Endothelial cell of umbilical vein (primary cell): ENCODE data around the gene APOL2.

Experiments
- EZH2 ChIP-seq: IDR thresholded peaks from 2 replicates; pipeline ENCODE4 v1.6.1; 2012; ENCODE audit warnings: borderline replicate concordance, low read depth, mild to moderate bottlenecking, moderate library complexity, low read length, inconsistent platforms; ENCODE audit not compliant: severe bottlenecking
- POLR2A ChIP-seq: IDR thresholded peaks from 2 replicates; pipeline ENCODE4 v1.6.1; 2012; ENCODE audit warnings: low read depth, mild to moderate bottlenecking, control low read depth, low read length
- TF ChIP-seq, protein P1 (sequence below), 2 donors: IDR thresholded peaks; 1 replicate in 1 of 2; 2 replicates in 1 of 2; pipeline ENCODE4 v1.5.1; 2011; ENCODE audit warnings: low read length in 2 of 2, mild to moderate bottlenecking in 2 of 2, moderate library complexity in 2 of 2, control low read depth in 1 of 2, inconsistent platforms in 1 of 2, low read depth in 1 of 2; ENCODE audit not compliant: insufficient read depth in 1 of 2; ENCODE audit errors: extremely low read depth in 1 of 2

- TF ChIP-seq, protein P1, sequence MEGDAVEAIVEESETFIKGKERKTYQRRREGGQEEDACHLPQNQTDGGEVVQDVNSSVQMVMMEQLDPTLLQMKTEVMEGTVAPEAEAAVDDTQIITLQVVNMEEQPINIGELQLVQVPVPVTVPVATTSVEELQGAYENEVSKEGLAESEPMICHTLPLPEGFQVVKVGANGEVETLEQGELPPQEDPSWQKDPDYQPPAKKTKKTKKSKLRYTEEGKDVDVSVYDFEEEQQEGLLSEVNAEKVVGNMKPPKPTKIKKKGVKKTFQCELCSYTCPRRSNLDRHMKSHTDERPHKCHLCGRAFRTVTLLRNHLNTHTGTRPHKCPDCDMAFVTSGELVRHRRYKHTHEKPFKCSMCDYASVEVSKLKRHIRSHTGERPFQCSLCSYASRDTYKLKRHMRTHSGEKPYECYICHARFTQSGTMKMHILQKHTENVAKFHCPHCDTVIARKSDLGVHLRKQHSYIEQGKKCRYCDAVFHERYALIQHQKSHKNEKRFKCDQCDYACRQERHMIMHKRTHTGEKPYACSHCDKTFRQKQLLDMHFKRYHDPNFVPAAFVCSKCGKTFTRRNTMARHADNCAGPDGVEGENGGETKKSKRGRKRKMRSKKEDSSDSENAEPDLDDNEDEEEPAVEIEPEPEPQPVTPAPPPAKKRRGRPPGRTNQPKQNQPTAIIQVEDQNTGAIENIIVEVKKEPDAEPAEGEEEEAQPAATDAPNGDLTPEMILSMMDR (IDR thresholded peaks at IDR 0.05; ENCODE audit: extremely low read depth in 1 of 2, insufficient read depth in 1 of 2, low read depth in 1 of 2, low read length in 2 of 2): peak; percentile 65 to 88
- TF ChIP-seq POLR2A: peak; percentile 18
- no peak for TF ChIP-seq EZH2
Observed at GRCh38 chr22:36277482-36278291, 38.4 kb upstream of the APOL2 start.
